Measurements from ENCODE around the gene SRRM1.

DNA sequence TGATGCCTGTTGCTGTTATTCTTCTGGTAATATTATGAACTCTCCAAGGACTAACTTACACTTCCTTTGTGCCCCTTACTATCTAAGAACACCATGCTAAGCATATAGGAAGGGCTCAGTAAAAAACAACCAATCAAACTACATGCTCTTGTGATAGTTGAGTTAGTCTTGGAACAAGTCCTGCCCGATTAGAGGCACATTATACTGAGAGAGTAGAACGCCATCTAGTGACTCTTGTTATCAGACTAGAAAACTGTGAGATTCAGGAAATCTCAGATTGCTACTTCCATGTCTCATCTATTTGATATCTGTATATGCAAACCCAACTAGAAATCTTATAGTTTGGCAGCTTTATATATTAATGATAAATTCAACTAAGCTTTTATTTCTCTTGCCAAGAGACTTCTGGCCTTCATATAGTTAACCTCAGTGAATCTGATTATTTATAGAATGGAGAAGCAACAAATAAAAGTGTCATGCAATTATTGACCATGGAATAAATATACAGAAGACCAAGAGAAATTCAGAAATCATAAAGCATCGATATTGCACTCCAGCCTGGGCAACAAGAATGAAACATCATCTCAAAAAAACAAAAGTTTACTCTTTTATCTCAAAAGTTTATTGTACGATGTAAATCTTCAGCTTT is 7.8 kb upstream of the SRRM1 start:
- TF ChIP-seq, protein P1, sequence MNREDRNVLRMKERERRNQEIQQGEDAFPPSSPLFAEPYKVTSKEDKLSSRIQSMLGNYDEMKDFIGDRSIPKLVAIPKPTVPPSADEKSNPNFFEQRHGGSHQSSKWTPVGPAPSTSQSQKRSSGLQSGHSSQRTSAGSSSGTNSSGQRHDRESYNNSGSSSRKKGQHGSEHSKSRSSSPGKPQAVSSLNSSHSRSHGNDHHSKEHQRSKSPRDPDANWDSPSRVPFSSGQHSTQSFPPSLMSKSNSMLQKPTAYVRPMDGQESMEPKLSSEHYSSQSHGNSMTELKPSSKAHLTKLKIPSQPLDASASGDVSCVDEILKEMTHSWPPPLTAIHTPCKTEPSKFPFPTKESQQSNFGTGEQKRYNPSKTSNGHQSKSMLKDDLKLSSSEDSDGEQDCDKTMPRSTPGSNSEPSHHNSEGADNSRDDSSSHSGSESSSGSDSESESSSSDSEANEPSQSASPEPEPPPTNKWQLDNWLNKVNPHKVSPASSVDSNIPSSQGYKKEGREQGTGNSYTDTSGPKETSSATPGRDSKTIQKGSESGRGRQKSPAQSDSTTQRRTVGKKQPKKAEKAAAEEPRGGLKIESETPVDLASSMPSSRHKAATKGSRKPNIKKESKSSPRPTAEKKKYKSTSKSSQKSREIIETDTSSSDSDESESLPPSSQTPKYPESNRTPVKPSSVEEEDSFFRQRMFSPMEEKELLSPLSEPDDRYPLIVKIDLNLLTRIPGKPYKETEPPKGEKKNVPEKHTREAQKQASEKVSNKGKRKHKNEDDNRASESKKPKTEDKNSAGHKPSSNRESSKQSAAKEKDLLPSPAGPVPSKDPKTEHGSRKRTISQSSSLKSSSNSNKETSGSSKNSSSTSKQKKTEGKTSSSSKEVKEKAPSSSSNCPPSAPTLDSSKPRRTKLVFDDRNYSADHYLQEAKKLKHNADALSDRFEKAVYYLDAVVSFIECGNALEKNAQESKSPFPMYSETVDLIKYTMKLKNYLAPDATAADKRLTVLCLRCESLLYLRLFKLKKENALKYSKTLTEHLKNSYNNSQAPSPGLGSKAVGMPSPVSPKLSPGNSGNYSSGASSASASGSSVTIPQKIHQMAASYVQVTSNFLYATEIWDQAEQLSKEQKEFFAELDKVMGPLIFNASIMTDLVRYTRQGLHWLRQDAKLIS (CRISPR knock-in tag; IDR thresholded peaks at IDR 0.05; ENCODE audit: borderline replicate concordance), result no peak
- TF ChIP-seq NR3C1 (CRISPR knock-in tag; conservative IDR thresholded peaks at IDR 0.05; ENCODE audit: low read depth) (no peak), IRF2 (CRISPR knock-in tag; IDR thresholded peaks at IDR 0.05; ENCODE audit: borderline replicate concordance, low read depth) (no peak), FOXJ3 (CRISPR knock-in tag; IDR thresholded peaks at IDR 0.05; ENCODE audit: borderline replicate concordance) (no peak), FOXP1 (CRISPR knock-in tag; IDR thresholded peaks at IDR 0.05; ENCODE audit: borderline replicate concordance) (no peak), TP53 (CRISPR knock-in tag; IDR thresholded peaks at IDR 0.05) (no peak)
- TF ChIP-seq, protein P2, sequence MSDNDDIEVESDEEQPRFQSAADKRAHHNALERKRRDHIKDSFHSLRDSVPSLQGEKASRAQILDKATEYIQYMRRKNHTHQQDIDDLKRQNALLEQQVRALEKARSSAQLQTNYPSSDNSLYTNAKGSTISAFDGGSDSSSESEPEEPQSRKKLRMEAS (CRISPR knock-in tag; IDR thresholded peaks at IDR 0.05), result no peak

Measured in WTC11 (cell line).